Endothelial cell of hepatic sinusoid (primary cell): ENCODE data around the gene OR6K6.

ENCODE experiments used
- in situ Hi-C: cut with HindIII; loops from 2 replicates; pipeline ENCODE4 v1.10.0; 2017; ENCODE audit warnings: low sequenced_read_pairs

Gene OR6K6

GRCh38 chr1:158754420-158754819, at the start of gene OR6K6:
OR6K6 (plus strand) TSS chr1:158754720; CDS start chr1:158754888, 168 bp downstream.
- in situ Hi-C loops, result no loop called here

- in situ Hi-C loops, result no loop called here
Observed at GRCh38 chr1:158706096-158706495, 48.4 kb upstream of the OR6K6 start.

GRCh38 chr1:158711098-158711497, 43.4 kb upstream of the OR6K6 start:
- in situ Hi-C loops, result no loop called here

- in situ Hi-C loops, result no loop called here
Observed at GRCh38 chr1:158714754-158715153, 39.8 kb upstream of the OR6K6 start.

GRCh38 chr1:158716335-158716734, 38.2 kb upstream of the OR6K6 start:
- in situ Hi-C loops, result no loop called here

DNA sequence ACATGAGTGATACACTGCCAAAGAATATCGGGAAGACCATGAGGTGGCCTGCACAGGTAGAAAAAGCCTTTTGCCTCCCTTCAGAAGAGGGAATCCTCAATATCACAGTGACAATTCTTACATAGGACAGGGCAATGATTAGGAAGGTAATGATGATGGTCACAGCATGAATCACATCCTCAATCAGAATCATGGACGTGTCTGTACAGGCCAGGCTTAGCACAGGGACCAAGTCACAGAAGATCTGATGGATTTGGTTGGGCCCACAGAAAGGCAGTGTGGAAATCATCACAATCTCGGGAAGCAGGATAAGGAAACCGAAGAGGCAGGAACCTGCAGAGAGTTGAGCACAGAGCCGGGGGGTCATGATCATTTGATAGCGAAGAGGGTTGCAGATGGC, 37.2 kb upstream of the OR6K6 start:
- in situ Hi-C loops, result no loop called here

GRCh38 chr1:158719664-158720063, 34.9 kb upstream of the OR6K6 start:
- in situ Hi-C loops, result no loop called here

DNA sequence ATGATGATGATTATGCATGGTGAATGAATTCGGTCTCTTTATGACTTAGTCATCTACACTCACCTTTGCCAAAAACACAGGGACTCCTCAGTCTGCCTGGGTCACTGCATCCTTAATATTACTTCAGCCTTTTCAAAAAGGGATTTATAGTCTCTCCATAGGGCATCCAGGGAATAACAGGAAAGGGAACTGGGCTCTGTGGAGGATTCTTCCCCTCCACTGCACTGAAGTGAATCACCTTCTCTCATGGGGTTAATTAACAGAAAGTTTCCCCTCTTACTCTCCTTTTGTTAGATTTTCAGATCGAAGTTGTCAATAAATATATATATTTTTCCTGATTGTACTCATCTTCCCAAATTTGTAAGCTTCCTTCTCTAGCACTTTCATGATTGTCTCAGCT, 33.9 kb upstream of the OR6K6 start, which contains the start of gene OR6K3:
TSS of gene OR6K3 (minus strand) at position 101 of the 400 bp plus-strand sequence. CDS start 2,605 bp downstream, outside the sequence.
- in situ Hi-C loops, result no loop called here

GRCh38 chr1:158724442-158724841, 30.1 kb upstream of the OR6K6 start:
- in situ Hi-C loops, result no loop called here

- in situ Hi-C loops, result no loop called here
Observed at GRCh38 chr1:158728510-158729225, 25.9 kb upstream of the OR6K6 start.

GRCh38 chr1:158730453-158730852, 24.1 kb upstream of the OR6K6 start:
- in situ Hi-C loops, result loop anchor here (10.0 kb wide), 1 partner anchor 64 kb away; no protein-coding TSS in a partner anchor

GRCh38 chr1:158731707-158732106, 22.8 kb upstream of the OR6K6 start:
- in situ Hi-C loops, result loop anchor here (10.0 kb wide), 1 partner anchor 63 kb away; no protein-coding TSS in a partner anchor

DNA sequence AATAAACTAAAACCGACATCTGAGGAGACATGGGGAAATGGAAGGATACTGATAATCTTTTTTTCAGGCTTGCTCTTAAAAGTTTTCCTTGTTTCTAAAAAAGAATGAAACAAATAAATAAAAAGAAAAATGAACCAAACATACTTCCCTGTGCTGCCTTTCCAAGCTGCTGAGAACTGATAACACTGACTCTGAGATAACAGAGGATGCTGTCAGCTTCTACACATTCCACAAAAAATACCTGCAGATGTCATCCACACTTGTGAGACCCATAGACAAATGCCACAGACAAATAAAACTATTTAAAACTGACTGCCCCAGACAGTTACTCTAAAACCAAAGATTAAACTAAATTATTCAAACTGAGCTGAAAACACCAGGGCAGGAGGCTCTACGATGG, 22.0 kb upstream of the OR6K6 start:
- in situ Hi-C loops, result loop anchor here (10.0 kb wide), 1 partner anchor 62 kb away; no protein-coding TSS in a partner anchor

DNA sequence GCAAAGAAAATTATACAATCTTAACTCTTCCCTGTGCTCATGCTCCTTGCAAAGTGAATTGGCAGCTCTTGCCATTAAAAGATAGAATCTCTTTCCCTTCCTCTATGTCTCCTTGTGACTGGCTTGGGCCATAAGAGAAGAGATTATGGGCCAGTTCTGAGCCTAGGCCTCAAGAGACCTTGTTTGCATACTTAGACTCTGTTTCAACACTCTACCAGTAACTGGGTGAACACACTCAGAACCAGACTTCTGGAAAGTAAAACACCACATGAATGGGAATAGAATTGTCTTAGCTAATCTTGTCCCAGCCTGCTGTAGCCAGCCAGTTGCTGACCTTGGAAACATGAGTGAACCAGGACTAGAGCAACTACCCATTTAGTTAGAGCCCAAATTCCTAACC, 18.7 kb upstream of the OR6K6 start:
- in situ Hi-C loops, result loop anchor here (10.0 kb wide), 1 partner anchor 59 kb away; no protein-coding TSS in a partner anchor

DNA sequence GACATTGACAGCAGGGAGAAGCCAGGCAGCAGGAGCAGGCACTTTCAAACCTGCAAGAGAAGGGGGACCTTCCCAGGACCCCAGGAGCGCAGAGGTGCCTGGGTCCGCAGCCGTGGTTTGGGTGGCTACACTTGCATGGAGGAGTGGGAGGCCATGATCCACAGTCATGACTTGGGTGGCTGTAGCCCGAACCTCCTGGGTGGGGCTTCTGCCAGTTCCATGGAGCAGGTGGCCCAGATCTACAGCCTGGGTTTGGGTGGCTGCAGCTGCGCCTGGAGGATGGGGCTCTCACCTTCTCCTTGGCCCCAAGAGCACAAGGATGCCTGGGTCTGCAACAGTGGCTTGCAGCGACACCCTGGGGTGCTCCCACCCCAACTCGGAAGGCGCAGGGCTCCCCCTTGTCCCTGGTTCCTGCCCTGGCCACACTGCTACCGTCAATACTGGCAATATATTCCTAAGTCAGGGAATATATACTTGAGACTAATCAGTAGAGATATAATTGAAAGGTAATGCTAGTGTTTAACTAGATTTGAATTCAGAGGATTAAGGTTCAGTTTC, 2.3 kb upstream of the OR6K6 start:
- in situ Hi-C loops, result no loop called here

- in situ Hi-C loops, result no loop called here
Observed at GRCh38 chr1:158771950-158772866, 17.7 kb downstream of the OR6K6 start, which contains the start of gene OR6N1. OR6N1 (minus strand) TSS chr1:158772195; CDS start chr1:158766682, 5,513 bp downstream.

- in situ Hi-C loops, result no loop called here
Observed at GRCh38 chr1:158781104-158781503, 26.6 kb downstream of the OR6K6 start, which contains the start of gene OR6N2. OR6N2 (minus strand) TSS chr1:158781204; CDS start chr1:158777635, 3,569 bp downstream.

GRCh38 chr1:158793604-158794003, 39.1 kb downstream of the OR6K6 start:
- in situ Hi-C loops, result loop anchor here (10.0 kb wide), 1 partner anchor 59 kb away; no protein-coding TSS in a partner anchor

DNA sequence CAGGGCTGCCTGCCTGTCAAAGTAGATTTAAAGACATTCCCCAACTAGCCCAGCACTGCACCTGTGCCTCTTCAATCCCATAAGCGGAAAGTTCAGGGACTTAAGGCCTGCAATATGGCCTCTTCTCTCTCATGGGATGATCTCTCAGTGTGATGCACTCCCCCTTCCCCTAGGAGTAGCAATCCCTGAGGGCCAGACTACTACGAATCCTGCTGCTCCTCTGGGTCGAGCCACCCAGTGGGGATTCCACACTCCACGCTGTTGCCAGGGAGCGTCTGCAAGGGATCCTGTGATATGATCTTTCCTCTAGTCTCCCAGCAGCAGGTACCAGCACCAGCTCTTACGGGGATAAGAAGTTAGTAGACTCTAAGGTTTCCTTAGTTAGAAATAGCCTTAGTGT, 39.7 kb downstream of the OR6K6 start:
- in situ Hi-C loops, result loop anchor here (10.0 kb wide), 1 partner anchor 59 kb away; no protein-coding TSS in a partner anchor

- in situ Hi-C loops, result loop anchor here (10.0 kb wide), 1 partner anchor 64 kb away; no protein-coding TSS in a partner anchor
Observed at GRCh38 chr1:158798531-158798930, 44.0 kb downstream of the OR6K6 start.

DNA sequence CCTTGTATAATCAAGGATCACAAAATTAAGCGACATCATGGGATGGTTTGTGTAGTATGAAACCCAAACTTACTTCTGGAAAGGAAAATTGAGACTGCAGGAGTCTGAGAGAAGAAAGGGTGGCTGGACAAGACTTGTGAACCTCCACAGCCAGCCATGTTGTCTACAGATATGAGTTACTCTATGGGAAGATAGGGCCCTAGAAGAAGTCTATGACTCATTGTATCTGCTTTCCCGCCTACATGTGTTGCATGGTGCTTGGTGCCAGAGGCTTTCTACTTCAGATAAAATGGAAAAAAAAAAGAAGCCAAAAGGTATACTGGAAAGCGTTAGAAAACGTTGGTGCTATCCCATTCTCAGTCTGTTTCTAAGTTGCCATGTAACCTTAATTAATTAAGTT, 45.2 kb downstream of the OR6K6 start:
- in situ Hi-C loops, result loop anchor here (10.0 kb wide), 1 partner anchor 65 kb away; no protein-coding TSS in a partner anchor
